HFFc6 (cell line): ENCODE data around the gene SPATA31D4. TPM values are rescaled to one million over a fixed set of nuclear protein-coding genes. Genes with fewer than 3 reads are reported as not detected.
A peak's percentile ranks its signal among the peaks of the same experiment; 100 is the strongest.

Experiments used
- DNase-seq: peaks from one replicate; pipeline ENCODE4 v3.0.0-alpha.2; 2018
- H3K27ac Mint-ChIP-seq: 2 replicates; pipeline ENCODE4 v1.8.0; 2020; ENCODE audit warnings: mild to moderate bottlenecking, mixed read lengths
- H3K27me3 Mint-ChIP-seq: 2 replicates; pipeline ENCODE4 v1.8.0; 2021; ENCODE audit warnings: mild to moderate bottlenecking, moderate library complexity, mixed read lengths; ENCODE audit not compliant: insufficient read depth
- H3K36me3 Mint-ChIP-seq: 2 replicates; pipeline ENCODE4 v1.8.0; 2021; ENCODE audit warnings: low read depth, mixed read lengths
- H3K4me1 Mint-ChIP-seq: 2 replicates; pipeline ENCODE4 v1.8.0; 2020; ENCODE audit warnings: low read depth, mixed read lengths
- H3K4me3 Mint-ChIP-seq: 2 replicates; pipeline ENCODE4 v1.8.0; 2020; ENCODE audit warnings: mild to moderate bottlenecking, moderate library complexity, mixed read lengths
- H3K9me3 Mint-ChIP-seq: 2 replicates; pipeline ENCODE4 v1.8.0; 2020; ENCODE audit warnings: mild to moderate bottlenecking, mixed read lengths
- total RNA-seq, 6 experiments: library from RNA; stranded (reverse); fragmentation: NEBNext Ultra II Directional; extraction: Animal tissue kit (Norgen Biotek cat#: 25700); gene quantifications; 2 replicates in 1 of 6; 3 replicates in 5 of 6; pipeline ENCODE4 v1.2.3, GENCODE V29; 2021
- TF ChIP-seq, protein P1 (sequence below): fragments of 200-600 bp; sonication (generic); IDR thresholded peaks from 2 replicates; pipeline ENCODE4 v1.5.0; 2021; ENCODE audit warnings: antibody characterized with exemption, mild to moderate bottlenecking

Gene SPATA31D4
- total RNA-seq, 6 experiments from 2014 or later, result not detected

DNA sequence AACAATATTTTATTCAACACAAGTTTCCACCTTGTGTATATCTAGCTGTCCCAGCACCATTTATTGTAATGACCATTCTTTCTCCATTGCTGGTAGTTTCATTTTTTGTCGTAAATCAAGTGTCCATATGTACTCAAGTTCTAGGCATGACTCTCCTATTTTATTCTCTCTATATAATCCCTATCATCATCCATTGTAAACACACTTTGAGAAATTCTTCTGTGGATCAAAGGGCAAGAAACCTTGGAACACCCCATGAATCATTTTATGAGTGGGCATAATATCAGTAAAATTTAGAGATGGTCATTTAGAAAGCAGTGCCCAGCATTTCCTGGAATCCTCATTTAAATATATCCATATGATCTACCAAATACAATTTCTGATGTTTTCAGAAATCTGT lies 35.8 kb upstream of the SPATA31D4 start:
- Mint-ChIP-seq H3K9me3 (no peaks in the 10 kb centered on the region; the same call in 1 of the 2 replicates), H3K27me3 (peaks cover 5% of the 10 kb centered on the region; the same call in 1 of the 2 replicates), H3K36me3 (no peaks in the 10 kb centered on the region), H3K4me1 (peaks cover 8% of the 10 kb centered on the region), H3K27ac (no peak overlapping the region), H3K4me3 (no peak overlapping the region)
- TF ChIP-seq, protein P1, sequence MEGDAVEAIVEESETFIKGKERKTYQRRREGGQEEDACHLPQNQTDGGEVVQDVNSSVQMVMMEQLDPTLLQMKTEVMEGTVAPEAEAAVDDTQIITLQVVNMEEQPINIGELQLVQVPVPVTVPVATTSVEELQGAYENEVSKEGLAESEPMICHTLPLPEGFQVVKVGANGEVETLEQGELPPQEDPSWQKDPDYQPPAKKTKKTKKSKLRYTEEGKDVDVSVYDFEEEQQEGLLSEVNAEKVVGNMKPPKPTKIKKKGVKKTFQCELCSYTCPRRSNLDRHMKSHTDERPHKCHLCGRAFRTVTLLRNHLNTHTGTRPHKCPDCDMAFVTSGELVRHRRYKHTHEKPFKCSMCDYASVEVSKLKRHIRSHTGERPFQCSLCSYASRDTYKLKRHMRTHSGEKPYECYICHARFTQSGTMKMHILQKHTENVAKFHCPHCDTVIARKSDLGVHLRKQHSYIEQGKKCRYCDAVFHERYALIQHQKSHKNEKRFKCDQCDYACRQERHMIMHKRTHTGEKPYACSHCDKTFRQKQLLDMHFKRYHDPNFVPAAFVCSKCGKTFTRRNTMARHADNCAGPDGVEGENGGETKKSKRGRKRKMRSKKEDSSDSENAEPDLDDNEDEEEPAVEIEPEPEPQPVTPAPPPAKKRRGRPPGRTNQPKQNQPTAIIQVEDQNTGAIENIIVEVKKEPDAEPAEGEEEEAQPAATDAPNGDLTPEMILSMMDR, result no peak
- no peak for DNase-seq

DNA sequence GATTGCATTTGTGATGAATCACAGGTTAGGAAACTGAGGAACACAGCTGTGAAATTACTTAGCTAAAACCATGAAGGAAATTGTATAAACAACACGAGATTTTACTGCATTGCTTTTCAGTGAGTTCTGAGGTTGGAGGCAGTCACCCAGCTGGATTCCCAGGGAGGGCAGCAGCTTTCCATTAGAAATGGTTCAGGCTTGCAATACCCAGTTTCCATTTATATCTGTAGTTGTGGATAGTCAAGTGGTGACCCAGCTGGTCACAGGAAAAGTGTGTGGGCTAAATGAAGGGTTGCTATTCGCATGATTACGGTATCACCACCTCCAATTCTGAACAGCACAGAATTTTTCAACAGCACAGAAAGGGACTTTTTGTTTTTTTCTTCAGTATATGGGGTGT lies 34.3 kb upstream of the SPATA31D4 start:
- TF ChIP-seq, protein P1, result no peak
- no peaks in the 10 kb centered on the region for H3K36me3 Mint-ChIP-seq
- no peak for DNase-seq
- no peak overlapping the region for H3K27ac Mint-ChIP-seq
- peaks cover 8% of the 10 kb centered on the region for H3K4me1 Mint-ChIP-seq
- no peak overlapping the region for H3K4me3 Mint-ChIP-seq
- H3K27me3 Mint-ChIP-seq, result peaks cover 5% of the 10 kb centered on the region; the same call in 1 of the 2 replicates
- H3K9me3 Mint-ChIP-seq, result no peaks in the 10 kb centered on the region; the same call in 1 of the 2 replicates

DNA sequence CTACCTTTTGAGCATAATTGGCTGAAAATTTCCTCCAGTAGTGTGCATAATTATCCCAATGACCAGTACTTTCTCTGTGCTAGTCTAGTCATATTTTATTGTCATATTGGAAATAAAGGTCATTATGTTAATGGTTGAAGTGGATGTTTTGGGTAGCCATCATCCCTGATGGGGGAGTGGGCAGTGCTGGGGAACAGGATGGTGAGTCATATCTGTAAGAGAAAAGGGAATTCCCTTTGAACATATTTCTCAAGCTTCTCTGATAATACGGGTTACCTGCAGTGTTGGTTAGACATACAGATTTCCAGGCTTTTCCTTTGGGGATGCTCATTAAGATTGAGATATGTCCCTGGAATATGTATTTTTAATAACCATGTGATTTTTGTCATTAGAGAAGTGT lies 33.3 kb upstream of the SPATA31D4 start:
- Mint-ChIP-seq H3K4me1 (peaks cover 8% of the 10 kb centered on the region), H3K9me3 (no peaks in the 10 kb centered on the region; the same call in 1 of the 2 replicates), H3K27me3 (peaks cover 8% of the 10 kb centered on the region; the same call in 1 of the 2 replicates), H3K4me3 (no peak overlapping the region), H3K36me3 (no peaks in the 10 kb centered on the region), H3K27ac (no peak overlapping the region)
- TF ChIP-seq, protein P1, result no peak
- no peak for DNase-seq

DNA sequence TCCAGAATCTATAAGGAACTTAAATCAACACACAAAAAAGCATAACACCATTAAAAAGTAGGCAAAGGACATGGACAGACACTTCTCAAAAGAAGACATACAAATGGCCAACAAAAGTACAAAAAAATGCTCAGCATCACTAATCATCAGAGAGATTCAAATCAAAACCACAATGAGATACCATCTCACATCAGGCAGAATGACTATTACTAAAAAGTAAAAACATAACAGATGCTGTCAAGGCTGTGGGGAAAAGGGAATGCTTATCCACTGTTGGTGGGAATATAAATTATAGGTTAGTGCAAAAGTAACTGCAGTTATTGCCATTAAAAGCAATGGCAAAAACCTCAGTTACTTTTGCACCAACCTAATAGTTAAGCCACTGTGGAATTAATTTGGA lies 32.2 kb upstream of the SPATA31D4 start:
- DNase-seq, result peak; percentile 37
- H3K4me3 Mint-ChIP-seq, result no peak overlapping the region
- no peak overlapping the region for H3K27ac Mint-ChIP-seq
- H3K27me3 Mint-ChIP-seq, result peaks cover 8% of the 10 kb centered on the region; the same call in 1 of the 2 replicates
- H3K36me3 Mint-ChIP-seq, result no peaks in the 10 kb centered on the region
- H3K9me3 Mint-ChIP-seq, result no peaks in the 10 kb centered on the region; the same call in 1 of the 2 replicates
- TF ChIP-seq, protein P1, result no peak
- peaks cover 8% of the 10 kb centered on the region for H3K4me1 Mint-ChIP-seq

DNA sequence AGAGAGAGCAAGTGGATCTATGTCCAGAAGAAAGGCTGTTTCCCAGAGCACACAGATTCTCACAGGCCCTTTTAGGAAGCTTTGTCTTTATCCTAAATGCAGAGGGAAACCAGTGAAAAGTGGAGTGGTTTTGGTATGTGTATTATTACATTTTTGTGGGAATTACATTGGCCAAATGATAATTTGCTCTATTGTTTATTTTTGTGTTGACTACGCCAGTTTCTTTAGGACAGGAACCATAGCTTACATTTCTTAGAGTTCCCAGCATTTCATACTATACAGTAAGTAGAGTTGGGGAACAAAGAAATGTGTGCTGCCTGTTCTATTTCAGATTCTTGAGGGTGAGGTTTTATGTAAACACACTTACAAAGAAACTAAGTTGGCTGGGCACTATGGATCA lies 29.4 kb upstream of the SPATA31D4 start:
- TF ChIP-seq, protein P1, result no peak
- Mint-ChIP-seq H3K27ac (no peak overlapping the region), H3K9me3 (no peaks in the 10 kb centered on the region; the same call in 1 of the 2 replicates), H3K27me3 (peaks cover 3% of the 10 kb centered on the region; the same call in 1 of the 2 replicates), H3K4me1 (peaks cover 16% of the 10 kb centered on the region), H3K36me3 (no peaks in the 10 kb centered on the region), H3K4me3 (no peak overlapping the region)
- DNase-seq, result no peak

DNA sequence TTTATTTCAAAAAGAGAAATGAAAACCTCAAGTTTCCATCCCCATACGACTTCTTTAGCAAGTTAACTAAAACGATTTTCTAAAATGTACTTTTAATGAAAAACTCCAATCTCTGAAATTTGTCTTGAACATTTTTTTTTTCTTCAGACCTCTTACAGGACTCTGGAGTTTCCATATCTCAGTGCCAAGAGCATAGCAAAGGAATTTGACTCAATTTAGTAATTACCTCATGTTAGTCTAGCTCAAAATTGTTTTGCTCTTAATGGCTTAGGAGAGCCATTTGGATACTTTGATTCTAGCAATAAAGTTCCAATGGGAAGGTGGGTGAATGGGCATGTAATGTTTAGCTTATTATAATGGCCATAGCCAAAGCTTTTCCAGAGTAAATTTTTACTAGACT lies 26.0 kb upstream of the SPATA31D4 start:
- no peak overlapping the region for H3K27ac Mint-ChIP-seq

More for the DNA sequence above, 26.0 kb upstream of the SPATA31D4 start:
- peaks cover 3% of the 10 kb centered on the region for H3K27me3 Mint-ChIP-seq
- peaks cover 18% of the 10 kb centered on the region for H3K4me1 Mint-ChIP-seq
- H3K9me3 Mint-ChIP-seq, result no peaks in the 10 kb centered on the region
- H3K36me3 Mint-ChIP-seq, result no peaks in the 10 kb centered on the region
- no peak overlapping the region for H3K4me3 Mint-ChIP-seq
- TF ChIP-seq, protein P1, result no peak
- no peak for DNase-seq
